HEK293 (cell line): ENCODE data around the gene CAPRIN1.

Experiments used
- CTCF ChIA-PET: fragments of 350-600 bp; formaldehyde crosslinking; extraction: SDS; loops from one replicate; lab custom pipeline; 2021; ENCODE audit warnings: antibody characterized with exemption; lab: Yijun Ruan, JAX
- POLR2A ChIA-PET: fragments of 300-600 bp; formaldehyde crosslinking; extraction: SDS; loops from one replicate; lab custom pipeline; 2020; ENCODE audit warnings: antibody characterized with exemption, inconsistent platforms; lab: Yijun Ruan, JAX
- H3K27ac ChIP-seq: fragments of 200-500 bp; sonication (Bioruptor generic); 2 replicates; pipeline ENCODE4 v1.5.1; 2014; ENCODE audit warnings: low read depth, low read length, control low read depth, inconsistent platforms; ENCODE audit errors: extremely low read depth
- H3K36me3 ChIP-seq, 2 experiments: fragments of 200-500 bp in 1 of 2; sonication (Bioruptor generic) in 1 of 2; 1 replicate in 1 of 2; 2 replicates in 1 of 2; pipeline ENCODE4 v1.5.1; 2014 to 2017; ENCODE audit warnings: inconsistent platforms in 2 of 2, low read length in 2 of 2; ENCODE audit not compliant: control insufficient read depth in 2 of 2, insufficient read depth in 1 of 2
- H3K4me1 ChIP-seq: fragments of 200-500 bp; sonication (Bioruptor generic); 2 replicates; pipeline ENCODE4 v1.5.1; 2014; ENCODE audit warnings: mild to moderate bottlenecking, low read length, inconsistent platforms; ENCODE audit not compliant: control insufficient read depth, insufficient read depth
- H3K4me3 ChIP-seq: 2 replicates; pipeline ENCODE4 v1.5.1; 2011; ENCODE audit warnings: low read depth, mild to moderate bottlenecking, control low read depth, low read length, moderate library complexity
- H3K9me3 ChIP-seq: fragments of 200-500 bp; sonication (Bioruptor generic); 2 replicates; pipeline ENCODE4 v1.5.1; 2014; ENCODE audit warnings: low read depth, low read length, inconsistent platforms; ENCODE audit not compliant: control insufficient read depth, insufficient read depth
- ELK4 ChIP-seq: IDR thresholded peaks from 2 replicates; pipeline ENCODE4 v1.6.1; 2011; ENCODE audit warnings: mild to moderate bottlenecking, low read depth, low read length, borderline replicate concordance
- KLF1 ChIP-seq: fragments of 450-650 bp; formaldehyde crosslinking; IDR thresholded peaks from 2 replicates; pipeline ENCODE4 v1.5.1; 2016; ENCODE audit warnings: missing biosample characterization, missing genetic modification characterization
- KLF10 ChIP-seq: fragments of 450-650 bp; IDR thresholded peaks from 2 replicates; pipeline ENCODE4 v1.5.1; 2018; ENCODE audit warnings: missing biosample characterization, mild to moderate bottlenecking, missing genetic modification characterization
- KLF8 ChIP-seq: fragments of 450-650 bp; formaldehyde crosslinking; IDR thresholded peaks from 2 replicates; pipeline ENCODE4 v1.5.1; 2016; ENCODE audit warnings: missing biosample characterization, missing genetic modification characterization
- PRDM4 ChIP-seq: fragments of 450-650 bp; formaldehyde crosslinking; IDR thresholded peaks from 2 replicates; pipeline ENCODE4 v1.5.1; 2017; ENCODE audit warnings: missing biosample characterization, missing genetic modification characterization
- REST ChIP-seq: fragments of 450-650 bp; formaldehyde crosslinking; IDR thresholded peaks from 2 replicates; pipeline ENCODE4 v1.5.1; 2016; ENCODE audit warnings: missing biosample characterization, missing genetic modification characterization
- SALL2 ChIP-seq: fragments of 450-650 bp; formaldehyde crosslinking; IDR thresholded peaks from 2 replicates; pipeline ENCODE4 v1.5.0; 2017; ENCODE audit warnings: missing biosample characterization, mild to moderate bottlenecking, missing genetic modification characterization, borderline replicate concordance
- SETDB1 ChIP-seq: IDR thresholded peaks from one replicate; pipeline ENCODE4 v1.6.1; 2017; ENCODE audit warnings: mild to moderate bottlenecking, low read length, moderate library complexity, mixed read lengths; ENCODE audit not compliant: insufficient read length
- ZBTB26 ChIP-seq: fragments of 450-650 bp; formaldehyde crosslinking; optimal IDR thresholded peaks from 2 replicates; pipeline ENCODE3; 2016; ENCODE audit warnings: missing biosample characterization, mild to moderate bottlenecking, missing genetic modification characterization
- ZNF2 ChIP-seq: fragments of 450-650 bp; formaldehyde crosslinking; IDR thresholded peaks from 2 replicates; pipeline ENCODE4 v1.5.1; 2016; ENCODE audit warnings: missing biosample characterization, missing genetic modification characterization
- ZNF202 ChIP-seq: fragments of 450-650 bp; formaldehyde crosslinking; IDR thresholded peaks from 2 replicates; pipeline ENCODE4 v1.5.1; 2016; ENCODE audit warnings: missing biosample characterization, missing genetic modification characterization, borderline replicate concordance
- ZNF394 ChIP-seq: fragments of 450-650 bp; formaldehyde crosslinking; IDR thresholded peaks from 2 replicates; pipeline ENCODE4 v1.5.1; 2016; ENCODE audit warnings: missing biosample characterization, missing genetic modification characterization, mild to moderate bottlenecking, moderate library complexity, borderline replicate concordance
- ZNF521 ChIP-seq: fragments of 450-650 bp; formaldehyde crosslinking; IDR thresholded peaks from 2 replicates; pipeline ENCODE4 v1.5.1; 2017; ENCODE audit warnings: missing biosample characterization, mild to moderate bottlenecking, missing genetic modification characterization
- ZNF560 ChIP-seq: fragments of 450-650 bp; formaldehyde crosslinking; IDR thresholded peaks from 2 replicates; pipeline ENCODE4 v1.5.1; 2017; ENCODE audit warnings: missing biosample characterization, missing genetic modification characterization, borderline replicate concordance
- ZNF596 ChIP-seq: fragments of 450-650 bp; IDR thresholded peaks from 2 replicates; pipeline ENCODE4 v1.5.0; 2018; ENCODE audit warnings: missing biosample characterization, mild to moderate bottlenecking, missing genetic modification characterization, moderate library complexity
- ZNF600 ChIP-seq: fragments of 450-650 bp; formaldehyde crosslinking; IDR thresholded peaks from 2 replicates; pipeline ENCODE4 v1.5.1; 2016; ENCODE audit warnings: missing biosample characterization, missing genetic modification characterization
- ZNF629 ChIP-seq: fragments of 450-650 bp; formaldehyde crosslinking; IDR thresholded peaks from 2 replicates; pipeline ENCODE4 v1.5.1; 2017; ENCODE audit warnings: missing biosample characterization, missing genetic modification characterization
- ZNF639 ChIP-seq: fragments of 450-650 bp; formaldehyde crosslinking; IDR thresholded peaks from 2 replicates; pipeline ENCODE4 v1.5.1; 2016; ENCODE audit warnings: missing biosample characterization, missing genetic modification characterization
- ZNF701 ChIP-seq: fragments of 450-650 bp; formaldehyde crosslinking; IDR thresholded peaks from 2 replicates; pipeline ENCODE4 v1.5.1; 2016; ENCODE audit warnings: missing biosample characterization, missing genetic modification characterization
- ZSCAN16 ChIP-seq: fragments of 450-650 bp; formaldehyde crosslinking; IDR thresholded peaks from 2 replicates; pipeline ENCODE4 v1.5.1; 2016; ENCODE audit warnings: missing biosample characterization, missing genetic modification characterization
- ZSCAN30 ChIP-seq: fragments of 450-650 bp; IDR thresholded peaks from 2 replicates; pipeline ENCODE4 v1.5.1; 2018; ENCODE audit warnings: missing biosample characterization, mild to moderate bottlenecking, missing genetic modification characterization, moderate library complexity

The CAPRIN1 gene

GRCh38 chr11:34049028-34049427 is 2.5 kb upstream of the CAPRIN1 start (continued):
- no peak for TF ChIP-seq PRDM4 (tag by site-specific recombination)
- no peak for TF ChIP-seq ZNF639 (tag by site-specific recombination)
- no peak for TF ChIP-seq ELK4
- no peak for TF ChIP-seq ZNF701 (tag by site-specific recombination)
- no peak for TF ChIP-seq ZNF521 (tag by site-specific recombination)

- H3K9me3 ChIP-seq = no peaks in the 10 kb centered on the region
- peak overlapping the region; percentile 97 for H3K27ac ChIP-seq
- POLR2A ChIA-PET = interaction anchor here (0.6 to 1.4 kb wide), 8 partner anchors 9 to 307 kb away, joined by 3 to 13 read pairs (median 4); partner anchors contain the start of genes ABTB2 and NAT10
- H3K36me3 ChIP-seq = peaks cover 6 to 26% of the 10 kb centered on the region in 2 experiments; a peak in 2 of 3 replicates
- peak overlapping the region; percentile 98 for H3K4me3 ChIP-seq
- CTCF ChIA-PET = interaction anchor here (0.5 to 3.2 kb wide), 6 partner anchors 53 to 1296 kb away, joined by 3 to 18 read pairs (median 4); partner anchors contain the start of gene ABTB2
- TF ChIP-seq SETDB1 (no peak), ZSCAN30 (tag by site-specific recombination) (no peak)
- H3K4me1 ChIP-seq = peaks cover 4% of the 10 kb centered on the region; the same call in 1 of the 2 replicates
Measured at GRCh38 chr11:34050581-34051348, 766 bp upstream of the CAPRIN1 start.

GRCh38 chr11:34052036-34052607 is 591 bp downstream of the CAPRIN1 start:
- ChIA-PET CTCF (interaction anchor here (0.6 to 3.2 kb wide), 3 partner anchors 54 to 238 kb away, joined by 3 to 18 read pairs (median 3); no protein-coding TSS in a partner anchor), POLR2A (interaction anchor here (0.6 to 1.4 kb wide), 6 partner anchors 8 to 228 kb away, joined by 3 to 13 read pairs (median 4); partner anchors contain the start of gene NAT10)
- Histone ChIP-seq H3K4me1 (peaks cover 12% of the 10 kb centered on the region), H3K27ac (peak overlapping the region; percentile 97), H3K36me3 (peaks cover 6 to 35% of the 10 kb centered on the region in 2 experiments), H3K4me3 (peak overlapping the region; percentile 98), H3K9me3 (no peaks in the 10 kb centered on the region)
- TF ChIP-seq ZSCAN16 (tag by site-specific recombination) (no peak), KLF1 (tag by site-specific recombination) (no peak), ZBTB26 (peak; percentile 80), KLF10 (0 out of 2 replicates have a peak, but pooled peaks have one; percentile 33), ZNF394 (no peak), ZNF629 (tag by site-specific recombination) (no peak), ZNF600 (tag by site-specific recombination) (0 out of 2 replicates have a peak, but pooled peaks have one; percentile 14), SALL2 (tag by site-specific recombination) (no peak), ZNF202 (tag by site-specific recombination) (no peak), ZNF596 (tag by site-specific recombination) (no peak), KLF8 (tag by site-specific recombination) (no peak), REST (tag by site-specific recombination) (peak; percentile 49), ZNF560 (tag by site-specific recombination) (no peak), ZNF2 (0 out of 2 replicates have a peak, but pooled peaks have one; percentile 12)
